ENCODE results near the gene CD248. TPM values are rescaled to one million over a fixed set of nuclear protein-coding genes. Genes with fewer than 3 reads are reported as not detected.

CD248 gene
- total RNA-seq, 6 experiments from 2014 or later: 437 to 739 (median 687) TPM

- no peak for TF ChIP-seq CTCF (IDR thresholded peaks at IDR 0.05)
- H3K9me3 Mint-ChIP-seq: no peaks in the 10 kb centered on the region
- H3K4me3 Mint-ChIP-seq: no peak overlapping the region
- H3K36me3 Mint-ChIP-seq (ENCODE audit: low read depth): peaks cover 14% of the 10 kb centered on the region
- DNase-seq: no peak
- H3K4me1 Mint-ChIP-seq (ENCODE audit: low read depth): peaks cover 25% of the 10 kb centered on the region
- no peak overlapping the region for H3K27ac Mint-ChIP-seq
- peaks cover 5% of the 10 kb centered on the region for H3K27me3 Mint-ChIP-seq (ENCODE audit: insufficient read depth)
These were observed 6.5 kb downstream of the CD248 start for GRCh38 chr11:66310324-66310723.

DNA sequence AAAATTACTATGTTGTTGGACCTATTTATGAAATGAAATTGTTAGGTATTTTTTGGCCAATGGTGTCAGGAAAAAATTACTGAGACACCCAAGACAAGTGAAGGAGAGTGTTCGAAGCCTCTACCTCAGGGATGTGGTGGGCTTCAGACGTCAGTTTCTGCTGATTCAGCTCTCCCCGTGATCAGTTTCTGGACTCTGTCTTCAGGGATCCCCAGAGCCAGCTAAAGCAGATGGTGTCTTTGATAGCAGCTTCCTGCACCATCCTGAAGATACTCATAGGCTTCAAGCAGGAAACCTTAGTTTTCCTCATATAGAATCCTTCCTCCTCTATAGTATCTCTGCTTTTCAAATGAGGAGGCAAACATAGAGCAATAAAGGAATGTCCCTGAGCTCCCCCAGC is 7.4 kb downstream of the CD248 start:
- peaks cover 18% of the 10 kb centered on the region for H3K4me1 Mint-ChIP-seq (ENCODE audit: low read depth)
- H3K9me3 Mint-ChIP-seq: no peaks in the 10 kb centered on the region
- peaks cover 8% of the 10 kb centered on the region; the same call in 1 of the 2 replicates for H3K36me3 Mint-ChIP-seq (ENCODE audit: low read depth)
- TF ChIP-seq CTCF (IDR thresholded peaks at IDR 0.05): no peak
- H3K4me3 Mint-ChIP-seq: no peak overlapping the region
- H3K27me3 Mint-ChIP-seq (ENCODE audit: insufficient read depth): peaks cover 9% of the 10 kb centered on the region
- H3K27ac Mint-ChIP-seq: no peak overlapping the region
- DNase-seq: no peak

DNA sequence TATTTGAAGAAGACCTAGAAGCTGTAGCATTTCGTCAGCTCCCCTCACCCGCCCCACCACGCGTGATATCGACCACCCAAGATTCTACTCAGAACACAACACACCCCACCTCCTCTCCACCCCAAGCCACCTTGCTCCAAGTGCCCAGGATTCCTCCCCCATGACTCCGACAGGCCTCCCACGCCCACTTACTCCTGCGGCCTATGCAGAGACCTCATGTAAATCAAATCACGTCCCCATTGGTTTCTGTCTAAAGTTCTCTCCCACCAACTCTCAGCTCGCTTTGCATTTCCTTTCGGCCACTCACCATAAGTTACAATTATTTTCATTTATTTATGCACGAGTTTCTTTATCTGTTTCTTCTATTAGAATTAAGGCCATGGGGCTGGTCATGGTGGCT is 14.2 kb downstream of the CD248 start:
- Mint-ChIP-seq H3K9me3 (no peaks in the 10 kb centered on the region), H3K27ac (no peak overlapping the region), H3K36me3 (ENCODE audit: low read depth) (no peaks in the 10 kb centered on the region), H3K4me3 (no peak overlapping the region), H3K27me3 (ENCODE audit: insufficient read depth) (peaks cover 12% of the 10 kb centered on the region), H3K4me1 (ENCODE audit: low read depth) (no peaks in the 10 kb centered on the region)
- no peak for DNase-seq
- no peak for TF ChIP-seq CTCF (IDR thresholded peaks at IDR 0.05)

DNA sequence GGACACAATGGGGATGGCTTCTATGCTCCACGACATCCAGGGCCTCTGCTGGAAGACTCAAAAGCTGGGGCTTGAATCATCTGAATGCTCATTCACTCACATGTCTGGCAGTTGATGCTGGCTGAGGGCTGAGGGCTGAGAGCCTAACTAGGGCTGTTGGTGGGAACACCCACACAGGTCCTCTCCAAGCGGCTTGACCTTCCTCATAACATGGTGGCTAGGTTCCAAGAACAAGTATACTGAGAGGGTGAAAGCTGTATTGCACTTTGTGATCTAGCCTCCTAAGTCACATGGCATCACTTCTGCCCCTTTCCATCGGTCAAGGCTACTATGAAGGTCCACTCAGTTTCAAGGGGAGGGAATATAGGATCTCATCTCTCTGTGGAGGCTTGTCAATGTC is 17.7 kb downstream of the CD248 start:
- Mint-ChIP-seq H3K27me3 (ENCODE audit: insufficient read depth) (peaks cover 13% of the 10 kb centered on the region), H3K27ac (no peak overlapping the region), H3K9me3 (no peaks in the 10 kb centered on the region), H3K36me3 (ENCODE audit: low read depth) (no peaks in the 10 kb centered on the region), H3K4me1 (ENCODE audit: low read depth) (no peaks in the 10 kb centered on the region), H3K4me3 (no peak overlapping the region)
- TF ChIP-seq CTCF (IDR thresholded peaks at IDR 0.05): no peak
- DNase-seq: no peak

- H3K27ac Mint-ChIP-seq: no peak overlapping the region
- no peaks in the 10 kb centered on the region for H3K9me3 Mint-ChIP-seq
- TF ChIP-seq CTCF (IDR thresholded peaks at IDR 0.05): no peak
- H3K4me3 Mint-ChIP-seq: no peak overlapping the region
- H3K27me3 Mint-ChIP-seq (ENCODE audit: insufficient read depth): peaks cover 14% of the 10 kb centered on the region
- DNase-seq: no peak
- H3K4me1 Mint-ChIP-seq (ENCODE audit: low read depth): no peaks in the 10 kb centered on the region
- H3K36me3 Mint-ChIP-seq (ENCODE audit: low read depth): no peaks in the 10 kb centered on the region
These were observed 19.2 kb downstream of the CD248 start for GRCh38 chr11:66297610-66298009.

Data from HFFc6 (cell line).